IPS-20b (cell line): ENCODE results near the gene FGFR3.
A peak's percentile ranks its signal among the peaks of the same experiment; 100 is the strongest.
"Not testable (repeated sequence)": the region's sequence is repeated elsewhere in the genome, so short reads cannot be mapped to it uniquely, and the experiment has no call there.

Source experiments
- H3K27ac ChIP-seq: one replicate; pipeline ENCODE4 v1.5.1; 2013; ENCODE audit warnings: low read length
- H3K27me3 ChIP-seq: 2 replicates; pipeline ENCODE4 v1.6.1; 2013; ENCODE audit warnings: mild to moderate bottlenecking, low read length, inconsistent platforms; ENCODE audit not compliant: insufficient read depth
- H3K36me3 ChIP-seq: 2 replicates; pipeline ENCODE4 v1.6.1; 2013; ENCODE audit warnings: low read depth, mild to moderate bottlenecking, inconsistent platforms, low read length, moderate library complexity; ENCODE audit not compliant: insufficient read depth
- H3K4me1 ChIP-seq: 2 replicates; pipeline ENCODE4 v1.6.1; 2013; ENCODE audit warnings: mild to moderate bottlenecking, control low read depth, inconsistent platforms, low read length, moderate library complexity; ENCODE audit not compliant: insufficient read depth
- H3K4me3 ChIP-seq: 2 replicates; pipeline ENCODE4 v1.5.1; 2013; ENCODE audit warnings: mild to moderate bottlenecking, low read length, inconsistent platforms
- H3K9ac ChIP-seq: 2 replicates; pipeline ENCODE4 v1.6.1; 2013; ENCODE audit warnings: low read depth, mild to moderate bottlenecking, inconsistent platforms, low read length, moderate library complexity
- H3K9me3 ChIP-seq: 2 replicates; pipeline ENCODE4 v1.6.1; 2013; ENCODE audit warnings: mild to moderate bottlenecking, low read depth, low read length, inconsistent platforms; ENCODE audit not compliant: insufficient read depth

FGFR3 gene

GRCh38 chr4:1844618-1845017, 51.5 kb downstream of the FGFR3 start:
- not testable (repeated sequence) for H3K4me3 ChIP-seq, H3K9ac ChIP-seq, H3K27me3 ChIP-seq, H3K27ac ChIP-seq, H3K9me3 ChIP-seq, H3K4me1 ChIP-seq
- H3K36me3 ChIP-seq, result peaks cover 37% of the 10 kb centered on the region

GRCh38 chr4:1846580-1846979, 53.5 kb downstream of the FGFR3 start:
- no peak overlapping the region for H3K4me3 ChIP-seq
- no peaks in the 10 kb centered on the region for H3K4me1 ChIP-seq
- H3K27ac ChIP-seq, result no peak overlapping the region
- H3K9ac ChIP-seq, result no peak overlapping the region
- H3K9me3 ChIP-seq, result no peaks in the 10 kb centered on the region
- no peaks in the 10 kb centered on the region for H3K27me3 ChIP-seq
- H3K36me3 ChIP-seq, result peaks cover 24% of the 10 kb centered on the region

- no peak overlapping the region for H3K9ac ChIP-seq
- H3K27ac ChIP-seq, result no peak overlapping the region
- H3K36me3 ChIP-seq, result peaks cover 18% of the 10 kb centered on the region
- H3K27me3 ChIP-seq, result peaks cover 7% of the 10 kb centered on the region; the same call in 1 of the 2 replicates
- H3K4me1 ChIP-seq, result peaks cover 5% of the 10 kb centered on the region; the same call in 1 of the 2 replicates
- H3K9me3 ChIP-seq, result no peaks in the 10 kb centered on the region
- no peak overlapping the region for H3K4me3 ChIP-seq
Observed at GRCh38 chr4:1850276-1850675, 57.2 kb downstream of the FGFR3 start.

- Histone ChIP-seq H3K36me3 (peaks cover 16% of the 10 kb centered on the region), H3K27ac (no peak overlapping the region), H3K27me3 (peaks cover 8% of the 10 kb centered on the region; the same call in 1 of the 2 replicates), H3K4me1 (peaks cover 5% of the 10 kb centered on the region; the same call in 1 of the 2 replicates), H3K4me3 (no peak overlapping the region), H3K9ac (no peak overlapping the region), H3K9me3 (no peaks in the 10 kb centered on the region)
Observed at GRCh38 chr4:1851160-1851559, 58.1 kb downstream of the FGFR3 start.

GRCh38 chr4:1851575-1852410, 58.7 kb downstream of the FGFR3 start:
- Histone ChIP-seq H3K9me3 (no peaks in the 10 kb centered on the region), H3K4me3 (no peak overlapping the region), H3K36me3 (peaks cover 16% of the 10 kb centered on the region), H3K27ac (no peak overlapping the region), H3K4me1 (peaks cover 5% of the 10 kb centered on the region; the same call in 1 of the 2 replicates), H3K9ac (no peak overlapping the region), H3K27me3 (peaks cover 14% of the 10 kb centered on the region)

- Histone ChIP-seq H3K4me3 (no peak overlapping the region), H3K27ac (no peak overlapping the region), H3K36me3 (peaks cover 9% of the 10 kb centered on the region; the same call in 1 of the 2 replicates), H3K27me3 (peaks cover 26% of the 10 kb centered on the region), H3K9ac (no peak overlapping the region), H3K4me1 (peaks cover 5% of the 10 kb centered on the region; the same call in 1 of the 2 replicates), H3K9me3 (no peaks in the 10 kb centered on the region)
Observed at GRCh38 chr4:1852904-1853623, 60.0 kb downstream of the FGFR3 start.

GRCh38 chr4:1854752-1855151, 61.7 kb downstream of the FGFR3 start:
- H3K27ac ChIP-seq, result no peak overlapping the region
- peaks cover 5% of the 10 kb centered on the region; the same call in 1 of the 2 replicates for H3K4me1 ChIP-seq
- peaks cover 43% of the 10 kb centered on the region for H3K27me3 ChIP-seq
- peak overlapping the region; percentile 89 for H3K4me3 ChIP-seq
- H3K9me3 ChIP-seq, result no peaks in the 10 kb centered on the region
- peaks cover 9% of the 10 kb centered on the region; the same call in 1 of the 2 replicates for H3K36me3 ChIP-seq
- H3K9ac ChIP-seq, result peak overlapping the region; percentile 79; the same call in 1 of the 2 replicates

- Histone ChIP-seq H3K9ac (peak overlapping the region; percentile 79; the same call in 1 of the 2 replicates), H3K27me3 (peaks cover 50% of the 10 kb centered on the region), H3K36me3 (peaks cover 9% of the 10 kb centered on the region; the same call in 1 of the 2 replicates), H3K9me3 (no peaks in the 10 kb centered on the region), H3K4me1 (peaks cover 5% of the 10 kb centered on the region; the same call in 1 of the 2 replicates), H3K27ac (no peak overlapping the region), H3K4me3 (peak overlapping the region; percentile 89)
Observed at GRCh38 chr4:1855333-1856070, 62.4 kb downstream of the FGFR3 start.

GRCh38 chr4:1856071-1856942, 63.2 kb downstream of the FGFR3 start, which contains the start of gene LETM1:
Gene LETM1 (minus strand): TSS chr4:1856156. CDS start chr4:1855950, 206 bp downstream.
- peaks cover 5% of the 10 kb centered on the region; the same call in 1 of the 2 replicates for H3K4me1 ChIP-seq
- H3K36me3 ChIP-seq, result peaks cover 9% of the 10 kb centered on the region; the same call in 1 of the 2 replicates
- peak within 1 kb of the TSS; percentile 89 for H3K4me3 ChIP-seq
- peak within 1 kb of the TSS; percentile 79; the same call in 1 of the 2 replicates for H3K9ac ChIP-seq
- H3K9me3 ChIP-seq, result no peaks in the 10 kb centered on the region
- H3K27ac ChIP-seq, result no peak within 1 kb of the TSS
- peaks cover 58% of the 10 kb centered on the region for H3K27me3 ChIP-seq

GRCh38 chr4:1856943-1857699, 64.0 kb downstream of the FGFR3 start:
- H3K36me3 ChIP-seq, result peaks cover 9% of the 10 kb centered on the region; the same call in 1 of the 2 replicates
- peak overlapping the region; percentile 89 for H3K4me3 ChIP-seq
- H3K9ac ChIP-seq, result peak overlapping the region; percentile 59; the same call in 1 of the 2 replicates
- H3K4me1 ChIP-seq, result peaks cover 5% of the 10 kb centered on the region; the same call in 1 of the 2 replicates
- H3K9me3 ChIP-seq, result no peaks in the 10 kb centered on the region
- H3K27me3 ChIP-seq, result peaks cover 66% of the 10 kb centered on the region
- no peak overlapping the region for H3K27ac ChIP-seq
